ENCODE data around the gene CRTC2.
"Not testable (repeated sequence)": the region's sequence is repeated elsewhere in the genome, so short reads cannot be mapped to it uniquely, and the experiment has no call there.

Gene CRTC2

DNA sequence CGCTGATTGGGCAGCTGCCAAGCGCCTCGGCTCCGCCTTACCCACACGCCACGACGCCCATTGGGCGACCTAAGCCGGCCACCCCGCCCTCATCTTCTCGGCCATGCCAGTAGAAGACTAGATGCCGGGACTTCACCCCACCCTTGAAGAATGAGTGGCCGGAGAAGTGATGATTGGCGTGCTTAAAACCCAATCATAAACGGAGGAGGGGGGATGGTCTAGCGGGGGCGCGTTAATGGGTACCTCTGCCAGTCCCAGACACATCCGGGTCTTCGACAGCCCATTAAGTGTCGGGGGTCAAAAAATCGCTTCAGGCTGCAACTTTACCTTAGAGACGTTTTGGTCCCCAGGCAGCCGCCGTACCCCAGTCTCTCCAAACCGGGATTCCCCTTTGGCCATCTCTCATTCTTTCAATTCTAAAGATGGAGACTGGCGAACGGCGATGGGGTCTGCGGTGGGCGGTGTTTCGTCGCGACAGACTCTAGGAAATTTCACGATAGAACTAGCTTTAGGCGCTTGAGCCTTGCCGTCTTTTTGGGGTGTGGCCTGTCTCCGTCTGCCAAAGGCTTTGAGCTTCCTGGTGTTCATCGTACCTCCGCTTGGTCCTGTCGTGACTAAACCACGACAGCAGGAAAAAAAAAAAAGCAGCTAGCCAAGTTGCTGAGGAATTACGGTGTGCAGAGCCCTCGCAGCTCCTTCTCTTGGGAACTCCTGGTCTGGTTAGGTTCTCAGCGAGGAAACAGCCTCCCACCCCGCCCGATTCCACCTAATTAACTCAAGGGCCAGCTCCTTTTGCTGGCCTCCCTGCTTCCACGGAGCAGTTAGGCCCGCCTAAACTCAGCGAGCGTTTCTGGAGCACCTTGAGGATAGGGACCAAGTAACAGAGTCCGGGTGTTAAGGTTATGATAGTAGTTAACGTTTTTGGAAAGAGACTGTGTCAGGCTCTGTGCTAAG is 35.2 kb downstream of the CRTC2 start, which contains the start of gene GATAD2B:
GATAD2B (minus strand) TSS at position 1 of the 954 bp plus-strand sequence. CDS start 94,625 bp downstream, outside the sequence.
- DNase-seq, result peak; percentile 99

DNA sequence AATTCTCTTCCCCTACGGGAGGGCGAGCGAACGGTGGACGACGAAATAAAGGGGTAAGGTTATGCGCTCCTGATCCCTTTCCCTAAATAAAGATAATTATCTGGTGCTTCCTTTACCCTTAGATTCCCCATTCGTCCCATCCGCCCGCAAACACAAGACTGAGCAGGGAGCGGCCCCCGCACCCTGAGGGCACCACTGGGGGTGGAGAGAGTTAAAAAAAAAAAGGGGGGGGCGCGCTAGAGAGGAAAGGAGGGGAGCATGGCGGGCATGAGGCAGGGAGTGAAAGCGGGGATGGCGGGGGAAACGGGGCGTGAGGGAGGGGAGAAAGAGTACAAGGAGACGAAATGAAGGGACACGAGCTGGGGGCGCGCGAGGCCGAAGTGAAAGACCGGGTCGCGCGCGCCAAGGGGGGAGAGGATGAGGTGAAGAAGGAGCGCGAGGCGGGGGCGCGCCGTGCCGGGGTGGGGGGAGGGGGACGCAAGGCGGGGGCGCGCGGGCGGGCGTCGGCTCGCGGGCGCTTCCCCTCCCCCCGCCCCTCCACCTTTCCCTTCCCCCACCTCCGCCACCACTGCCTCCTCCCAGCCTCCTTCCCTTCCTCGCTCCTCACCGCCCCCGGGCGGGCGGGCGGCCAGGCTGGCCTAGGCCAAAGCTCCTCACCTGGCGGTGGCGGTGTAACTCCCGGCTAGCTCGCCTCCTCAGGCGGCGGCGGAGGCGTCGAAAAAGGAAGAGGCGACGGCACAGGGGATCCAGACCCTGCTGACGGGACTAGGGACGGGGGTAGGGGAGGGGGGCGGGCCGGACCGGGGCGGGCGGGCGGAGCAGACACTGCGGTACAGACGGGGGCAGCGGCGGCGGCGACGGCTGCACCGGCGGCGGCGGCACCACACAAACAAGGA is 36.1 kb downstream of the CRTC2 start:
- DNase-seq, result no peak

DNA sequence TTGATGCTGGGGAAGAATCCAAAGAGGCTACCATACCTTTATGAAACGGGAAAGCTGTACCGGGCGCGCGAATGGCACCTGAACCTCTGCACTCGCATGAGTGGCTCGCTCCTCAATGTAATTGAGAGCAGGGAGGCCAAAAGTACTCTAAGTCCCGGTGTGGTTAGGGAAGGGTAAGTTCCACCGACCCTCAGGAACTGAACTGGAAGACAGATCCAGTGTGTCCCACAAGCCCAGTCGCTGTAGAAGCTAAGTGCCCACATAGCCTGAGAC is 36.7 kb downstream of the CRTC2 start:
- DNase-seq, result no peak

DNA sequence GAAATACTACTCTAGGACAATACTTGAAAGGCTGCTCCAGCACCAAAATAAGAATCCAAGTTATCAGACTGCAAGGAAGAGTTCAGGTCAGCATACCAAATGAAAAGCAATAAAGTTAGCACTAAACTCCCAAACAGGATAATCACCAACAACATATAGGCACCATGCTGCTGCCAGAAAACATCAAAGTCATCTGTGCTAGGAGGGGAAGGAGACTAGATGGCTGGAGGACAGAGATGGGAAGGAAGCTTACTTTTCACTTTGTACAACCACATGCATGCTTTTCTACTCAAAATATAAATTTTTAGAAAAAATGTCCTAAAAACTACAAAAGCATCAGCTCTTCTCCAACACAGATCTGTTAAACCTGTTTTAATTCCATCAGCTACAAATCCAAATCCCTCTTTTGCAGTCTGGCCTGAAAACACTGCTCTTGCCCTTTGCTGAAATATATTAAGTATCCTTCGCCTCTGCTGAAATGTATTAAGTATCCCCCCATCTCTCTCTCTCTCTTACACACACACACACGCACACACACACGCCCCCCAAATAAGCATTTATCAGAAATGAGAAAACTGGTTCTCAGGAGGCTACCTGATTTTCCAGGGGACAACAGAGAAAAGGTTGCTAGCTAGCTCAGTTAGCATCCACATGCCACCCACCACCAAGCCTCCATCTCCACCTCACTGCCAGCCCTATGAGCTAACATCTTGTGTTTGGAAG is 37.2 kb downstream of the CRTC2 start:
- DNase-seq, result no peak

DNA sequence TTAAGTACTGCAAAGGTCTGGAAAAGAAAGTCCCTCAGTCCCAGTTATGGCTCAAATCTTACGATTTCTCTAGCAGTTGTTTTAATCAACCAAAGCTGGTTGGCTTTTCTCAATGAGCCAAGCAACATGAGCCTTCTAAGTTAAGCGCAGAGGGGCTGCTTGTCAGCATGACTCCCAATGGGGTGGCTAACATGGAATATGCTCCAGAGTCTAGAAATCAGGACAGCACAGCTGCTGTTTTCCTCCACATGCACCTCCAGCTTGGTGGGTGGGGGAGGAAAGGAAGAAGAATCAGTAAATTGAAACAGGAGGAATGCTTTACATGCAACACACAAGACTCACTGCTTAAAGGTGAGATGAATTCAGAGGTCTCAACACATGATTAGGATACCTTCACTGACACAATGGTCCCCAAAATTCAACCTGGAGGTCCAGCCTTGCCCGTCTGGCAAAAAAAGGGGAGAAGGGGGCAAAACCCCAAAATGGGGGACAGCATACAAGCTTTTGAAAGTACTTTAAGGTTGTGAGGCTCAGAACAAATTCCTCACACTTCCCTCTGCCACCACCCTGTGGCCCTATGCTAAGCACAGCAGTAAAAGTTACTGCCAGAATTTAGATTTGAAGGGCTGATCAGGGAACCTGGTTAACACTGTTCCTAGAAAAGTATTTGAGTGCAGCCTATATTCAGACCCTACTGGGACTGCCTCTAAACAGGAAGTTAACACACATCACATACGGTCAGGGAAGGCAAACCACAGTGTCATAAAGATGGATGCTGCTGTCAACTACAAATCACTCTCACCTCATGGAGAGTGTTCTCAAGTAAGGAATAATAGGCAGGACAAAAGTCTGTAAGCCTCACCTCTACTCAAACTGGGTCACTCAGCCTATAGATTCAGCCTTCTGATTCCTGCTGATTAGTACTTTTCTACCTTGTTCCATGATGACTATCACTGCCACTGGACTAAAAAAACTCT is 38.2 kb downstream of the CRTC2 start:
- DNase-seq, result no peak

DNA sequence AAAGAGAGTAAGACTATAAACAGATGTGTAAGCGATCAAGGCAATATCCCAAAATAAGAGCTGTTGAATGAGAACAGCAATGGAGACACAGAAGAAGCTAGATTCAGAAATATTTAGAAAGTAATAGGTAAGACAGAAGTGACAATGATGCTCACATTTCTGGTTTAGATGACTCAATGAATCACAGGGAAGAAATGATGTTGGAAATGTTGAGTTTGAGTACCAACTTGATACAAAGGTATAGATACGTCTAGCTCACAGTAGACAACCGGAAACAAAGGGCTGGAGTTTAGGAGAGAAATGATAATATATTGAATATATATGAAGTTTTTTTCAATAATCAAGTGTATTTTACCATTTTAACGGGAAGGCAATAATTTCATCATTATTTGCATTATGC is 42.1 kb downstream of the CRTC2 start:
- no peak for DNase-seq

DNA sequence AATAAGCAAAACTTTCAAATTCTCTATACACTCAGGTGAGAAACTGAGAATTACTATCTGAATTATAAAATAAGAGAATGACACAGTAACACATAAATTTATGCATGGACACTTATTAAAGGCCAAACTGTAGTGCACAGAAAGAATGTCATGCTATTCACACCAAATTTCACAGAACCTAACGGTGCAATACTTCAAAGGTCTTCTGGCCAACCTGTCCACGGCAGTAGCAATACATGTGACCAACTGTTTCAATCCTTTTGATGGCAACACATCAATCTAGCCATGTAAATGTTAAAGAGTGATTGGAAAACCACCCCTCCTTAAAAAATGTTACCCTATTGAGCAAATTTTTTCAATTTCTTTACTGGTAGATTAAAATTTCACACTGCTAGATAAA is 46.1 kb downstream of the CRTC2 start:
- no peak for DNase-seq

DNA sequence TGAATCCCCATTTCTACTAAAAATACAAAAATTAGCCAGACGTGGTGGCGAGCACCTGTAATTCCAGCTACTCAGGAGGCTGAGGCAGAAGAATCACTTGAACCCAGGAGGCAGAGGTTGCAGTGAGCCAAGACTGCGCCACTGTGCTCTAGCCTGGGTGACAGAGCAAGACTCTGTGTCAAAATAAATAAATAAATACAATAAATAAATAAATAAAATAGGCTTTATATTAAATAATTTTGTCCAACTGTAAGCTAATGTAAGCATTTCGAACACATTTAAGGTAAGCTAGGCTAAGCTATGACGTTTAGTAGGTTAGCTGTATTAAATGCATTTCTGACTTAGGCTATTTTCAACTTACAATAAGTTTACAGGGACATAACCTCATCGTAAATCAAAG is 47.9 kb downstream of the CRTC2 start:
- not testable (repeated sequence) for DNase-seq

DNA sequence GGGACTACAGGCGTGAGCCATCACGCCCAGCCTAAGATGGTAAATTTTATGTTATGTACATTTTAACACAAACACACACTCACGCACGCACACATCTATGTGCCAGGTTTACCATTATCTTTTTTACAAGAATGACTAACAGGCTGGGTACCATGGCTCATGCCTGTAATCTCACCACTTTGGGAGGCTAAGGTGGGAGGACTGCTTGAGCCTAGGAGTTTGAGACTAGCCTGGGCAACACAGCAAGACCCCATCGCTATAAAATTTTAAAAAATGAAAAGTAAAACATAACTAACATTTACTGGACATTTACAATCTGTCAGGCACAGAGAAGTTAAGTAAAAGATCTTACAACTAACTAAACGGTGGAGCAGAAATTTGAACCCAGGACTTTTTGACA is 50.3 kb downstream of the CRTC2 start:
- DNase-seq, result no peak

DNA sequence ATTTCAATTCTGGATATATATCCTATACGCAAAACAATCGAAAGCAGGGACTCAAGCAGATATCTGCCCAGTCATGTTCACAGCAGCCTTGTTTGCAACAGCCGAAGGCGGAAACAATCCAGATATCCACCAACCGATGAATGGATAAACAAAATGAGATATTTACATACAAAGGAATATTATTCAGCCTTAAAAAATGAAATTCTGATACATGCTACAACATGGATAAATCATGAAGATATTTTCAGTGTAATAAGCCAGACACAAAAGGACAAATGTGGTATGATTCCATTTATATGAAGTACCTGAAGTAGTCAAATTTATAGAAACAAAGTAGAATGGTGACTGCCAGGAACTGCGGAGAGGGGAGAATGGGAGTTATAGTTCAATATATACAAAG is 51.3 kb downstream of the CRTC2 start:
- DNase-seq, result no peak

DNA sequence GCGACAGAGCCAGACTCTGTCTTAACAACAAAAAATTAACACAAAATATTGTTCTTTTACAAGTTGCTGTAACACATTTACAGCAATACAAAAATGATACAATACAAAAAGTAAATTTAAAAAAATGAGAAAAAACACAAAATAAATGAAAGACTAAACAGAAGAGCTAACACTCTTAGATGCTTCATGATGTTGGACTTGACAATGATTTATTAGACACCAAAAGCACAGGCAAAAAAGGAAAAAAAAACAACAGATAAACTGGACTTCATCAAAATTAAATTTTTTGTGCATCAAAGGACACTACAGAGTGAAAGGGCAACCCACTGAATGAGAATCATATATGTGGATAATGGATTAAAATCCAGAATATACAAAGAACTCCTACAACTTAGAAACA is 52.0 kb downstream of the CRTC2 start:
- DNase-seq, result no peak

DNA sequence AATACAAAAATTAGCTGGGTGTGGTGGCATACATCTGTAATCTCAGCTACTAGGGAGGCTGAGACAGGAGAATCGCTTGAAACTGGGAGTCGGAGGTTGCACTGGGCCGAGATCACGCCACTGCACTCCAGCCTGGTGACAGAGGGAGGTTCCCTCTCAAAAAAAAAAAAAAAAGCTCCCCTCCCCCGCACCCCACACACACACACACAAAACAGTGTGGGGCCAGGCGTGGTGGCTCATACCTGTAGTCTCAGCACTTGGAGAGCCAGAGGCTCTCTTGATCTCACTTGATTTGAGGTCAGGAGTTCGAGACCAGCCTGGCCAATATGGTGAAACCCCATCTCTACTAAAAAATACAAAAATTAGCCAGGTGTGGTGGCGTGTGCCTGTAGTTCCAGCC is 52.5 kb downstream of the CRTC2 start:
- DNase-seq, result not testable (repeated sequence)

DNA sequence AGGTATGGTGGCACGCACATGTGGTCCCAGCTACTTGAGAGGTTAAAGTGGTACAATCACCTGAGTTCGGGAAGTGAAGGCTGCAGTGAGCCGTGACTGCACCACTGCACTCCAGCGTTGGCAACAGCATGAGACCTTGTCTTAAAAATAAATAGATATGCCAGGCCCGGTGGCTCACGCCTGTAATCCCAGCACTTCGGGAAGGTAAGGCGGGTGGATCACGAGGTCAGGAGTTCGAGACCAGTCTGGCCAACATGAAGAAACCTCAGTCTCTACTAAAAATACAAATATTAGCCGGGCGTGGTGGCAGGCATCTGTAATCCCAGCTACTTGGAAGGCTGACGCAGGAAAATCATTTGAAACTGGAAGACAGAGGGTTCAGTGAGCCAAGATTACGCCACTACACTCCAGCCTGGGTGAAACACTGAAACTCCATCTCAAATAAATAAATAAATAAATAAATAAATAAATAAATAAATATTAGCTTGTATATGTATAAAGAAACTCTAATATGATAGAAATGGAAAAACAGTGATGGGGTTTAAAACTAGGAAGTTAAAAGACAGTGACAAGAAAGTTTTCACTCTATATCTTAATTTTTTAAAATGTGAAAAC is 54.5 kb downstream of the CRTC2 start:
- DNase-seq, result no peak

DNA sequence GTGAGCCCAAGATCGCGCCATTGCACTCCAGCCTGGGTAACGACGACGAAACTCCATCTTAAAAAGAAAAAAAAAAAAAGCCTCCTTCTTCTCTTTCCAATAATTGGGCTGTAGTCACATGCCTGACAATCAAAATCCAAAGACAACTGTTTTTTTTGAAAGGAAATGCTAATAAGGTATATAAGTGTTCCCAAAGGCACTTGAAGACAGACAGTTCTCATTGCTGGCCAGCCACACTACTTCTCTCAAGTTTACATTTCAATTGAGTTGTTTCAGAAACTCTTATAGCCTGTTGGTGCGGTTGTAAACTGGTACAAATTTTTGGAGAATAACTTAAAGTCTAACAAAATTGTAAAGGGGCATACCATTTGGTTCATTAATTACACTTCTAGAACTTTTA is 58.9 kb downstream of the CRTC2 start:
- DNase-seq, result no peak

All from hippocampal formation (tissue), 2 donors.